EL (cell line): ENCODE results near the gene RFXAP.
"Not testable (repeated sequence)": the region's sequence is repeated elsewhere in the genome, so short reads cannot be mapped to it uniquely, and the experiment has no call there.

Experiments used
- DNase-seq: peaks from one replicate; pipeline ENCODE4 v3.0.0-alpha.2; 2016

The RFXAP gene

GRCh38 chr13:36818804-36819738, at the start of gene RFXAP:
Gene RFXAP, plus strand, starts transcription at chr13:36819222. Its CDS starts 136 bp downstream, at chr13:36819358.
- peak; percentile 84 for DNase-seq

- DNase-seq: no peak
Observed at GRCh38 chr13:36769545-36769944, 49.5 kb upstream of the RFXAP start.

GRCh38 chr13:36770741-36771140, 48.3 kb upstream of the RFXAP start:
- DNase-seq: no peak

GRCh38 chr13:36772853-36773252, 46.2 kb upstream of the RFXAP start:
- DNase-seq: no peak

- no peak for DNase-seq
Observed at GRCh38 chr13:36774931-36775330, 44.1 kb upstream of the RFXAP start.

GRCh38 chr13:36776175-36776574, 42.8 kb upstream of the RFXAP start:
- DNase-seq: no peak

GRCh38 chr13:36778083-36778671, 40.8 kb upstream of the RFXAP start:
- peak; percentile 44 for DNase-seq

- DNase-seq: no peak
Observed at GRCh38 chr13:36783890-36784289, 35.1 kb upstream of the RFXAP start.

- not testable (repeated sequence) for DNase-seq
Observed at GRCh38 chr13:36786175-36786574, 32.8 kb upstream of the RFXAP start.

- DNase-seq: no peak
Observed at GRCh38 chr13:36787181-36787580, 31.8 kb upstream of the RFXAP start.

GRCh38 chr13:36788276-36788675, 30.7 kb upstream of the RFXAP start:
- peak; percentile 66 for DNase-seq

- no peak for DNase-seq
Observed at GRCh38 chr13:36789061-36789460, 30.0 kb upstream of the RFXAP start.

- DNase-seq: no peak
Observed at GRCh38 chr13:36789730-36790129, 29.3 kb upstream of the RFXAP start.

- no peak for DNase-seq
Observed at GRCh38 chr13:36794706-36795105, 24.3 kb upstream of the RFXAP start.

GRCh38 chr13:36795463-36795862, 23.6 kb upstream of the RFXAP start:
- no peak for DNase-seq

GRCh38 chr13:36796052-36796451, 23.0 kb upstream of the RFXAP start:
- no peak for DNase-seq

- DNase-seq: no peak
Observed at GRCh38 chr13:36801035-36801434, 18.0 kb upstream of the RFXAP start.

GRCh38 chr13:36804588-36804987, 14.4 kb upstream of the RFXAP start:
- DNase-seq: no peak

GRCh38 chr13:36806102-36806501, 12.9 kb upstream of the RFXAP start:
- no peak for DNase-seq

GRCh38 chr13:36807616-36808015, 11.4 kb upstream of the RFXAP start:
- no peak for DNase-seq

- DNase-seq: no peak
Observed at GRCh38 chr13:36813225-36813624, 5.8 kb upstream of the RFXAP start.

GRCh38 chr13:36814465-36814864, 4.6 kb upstream of the RFXAP start:
- DNase-seq: no peak

- DNase-seq: peak; percentile 16
Observed at GRCh38 chr13:36815062-36815461, 4.0 kb upstream of the RFXAP start.
